NCI-H1417 (cell line): ENCODE data around the gene CTU2.

Experiments used
- DNase-seq, 3 experiments: peaks; one replicate each; lab custom pipeline; 2025; lab: John Stamatoyannopoulos, UW

The CTU2 gene

DNA sequence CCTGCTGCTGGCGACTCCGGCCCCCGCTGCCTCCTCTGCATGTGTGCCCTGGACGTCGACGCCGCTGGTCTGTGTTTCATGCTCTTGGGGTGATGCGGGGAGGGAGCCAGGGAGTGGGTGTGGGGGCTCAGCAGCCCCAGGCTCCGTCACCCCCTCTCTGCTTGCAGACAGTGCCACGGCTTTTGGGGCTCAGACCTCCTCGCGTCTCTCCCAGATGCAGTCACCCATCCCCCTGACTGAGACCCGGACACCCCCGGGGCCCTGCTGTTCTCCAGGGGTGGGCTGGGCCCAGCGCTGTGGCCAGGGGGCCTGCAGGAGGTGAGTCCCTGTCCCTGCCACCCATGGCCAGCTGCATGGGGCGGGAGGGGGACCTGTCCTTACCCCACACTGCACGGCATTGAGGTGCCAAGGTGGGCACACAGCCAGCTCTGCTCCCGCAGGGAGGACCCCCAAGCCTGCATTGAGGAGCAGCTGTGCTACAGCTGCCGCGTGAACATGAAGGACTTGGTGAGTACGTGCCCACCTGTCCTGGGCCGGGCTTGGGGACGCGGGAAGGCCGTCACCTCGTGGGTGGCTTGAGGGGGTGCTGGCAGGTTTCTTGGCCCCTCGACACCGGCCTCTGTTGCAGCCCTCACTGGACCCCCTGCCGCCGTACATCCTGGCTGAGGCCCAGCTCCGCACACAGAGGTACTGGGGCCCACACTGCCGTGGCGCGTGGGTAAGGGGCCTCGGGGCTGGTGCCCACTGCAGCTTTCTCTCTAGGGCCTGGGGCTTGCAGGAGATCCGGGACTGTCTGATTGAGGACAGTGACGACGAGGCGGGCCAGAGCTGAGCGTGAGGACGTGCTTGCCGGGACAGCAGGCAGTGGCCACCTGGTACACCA, 8.4 kb downstream of the CTU2 start:
- DNase-seq: no peak

DNA sequence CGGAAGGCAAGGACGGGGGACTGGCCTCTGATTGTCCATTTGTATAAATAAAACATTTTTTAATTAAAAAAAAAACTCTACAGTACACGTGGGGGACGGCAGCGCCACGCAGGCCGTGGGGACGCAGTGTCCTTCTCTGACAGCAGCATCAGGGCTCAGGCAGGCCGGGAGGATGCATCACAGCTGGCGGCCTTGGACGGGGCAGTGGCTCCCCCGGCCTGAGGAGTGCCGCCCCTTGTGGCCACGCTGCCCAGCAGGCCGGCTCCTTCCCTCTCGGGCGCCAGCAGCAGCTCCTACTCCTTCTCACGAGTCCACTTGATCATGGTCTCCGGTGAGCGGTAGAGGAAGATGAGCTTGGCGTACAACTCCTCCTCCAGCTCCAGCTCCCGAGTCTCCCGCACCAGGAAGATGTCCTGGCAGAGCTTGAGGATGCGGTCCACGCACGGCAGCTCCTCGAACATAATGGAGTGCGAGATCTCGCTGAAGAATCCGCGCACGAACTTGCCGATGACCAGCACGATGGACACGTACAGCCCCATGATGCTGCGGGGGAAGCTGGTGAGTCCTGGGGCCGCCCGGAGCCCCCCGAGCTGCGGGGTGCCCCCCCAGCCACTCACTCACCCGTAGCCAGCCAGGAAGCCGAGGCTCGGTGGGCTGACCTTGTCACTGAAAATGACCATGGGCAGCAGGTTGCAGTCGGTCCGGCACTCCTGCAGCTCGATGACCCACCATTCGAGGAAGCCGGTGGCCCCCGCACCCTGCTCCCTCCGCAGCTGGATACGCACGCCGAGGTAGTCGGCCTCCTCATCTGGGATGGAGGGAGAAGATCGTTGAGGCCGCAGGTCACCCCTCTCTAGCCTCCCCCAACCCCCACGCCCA, 9.2 kb downstream of the CTU2 start:
- no peak for DNase-seq

GRCh38 chr16:88716201-88716600, 9.9 kb downstream of the CTU2 start:
- no peak for DNase-seq

GRCh38 chr16:88716601-88717001, 10.3 kb downstream of the CTU2 start:
- no peak for DNase-seq

DNA sequence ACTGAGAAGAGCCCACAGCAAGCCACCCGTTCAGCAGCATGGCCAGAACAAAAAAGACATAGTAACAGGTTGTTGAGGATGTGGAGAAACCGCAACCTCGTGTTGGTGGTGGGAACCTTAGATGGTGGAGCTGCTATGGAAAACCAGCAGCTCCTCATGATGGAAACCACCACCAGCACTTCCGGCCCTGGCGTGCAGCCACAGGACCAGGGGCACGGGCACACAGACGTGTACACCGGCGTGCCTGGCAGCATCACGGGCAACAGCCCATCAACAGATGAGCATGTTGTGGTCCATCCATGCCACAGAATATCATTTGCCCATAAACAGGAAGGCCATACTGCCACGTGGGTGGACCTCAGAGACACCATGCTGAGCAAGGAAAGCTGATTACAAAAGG, 11.9 kb downstream of the CTU2 start:
- DNase-seq: no peak

- DNase-seq: no peak
Measured at GRCh38 chr16:88719267-88719932, 13.1 kb downstream of the CTU2 start.

DNA sequence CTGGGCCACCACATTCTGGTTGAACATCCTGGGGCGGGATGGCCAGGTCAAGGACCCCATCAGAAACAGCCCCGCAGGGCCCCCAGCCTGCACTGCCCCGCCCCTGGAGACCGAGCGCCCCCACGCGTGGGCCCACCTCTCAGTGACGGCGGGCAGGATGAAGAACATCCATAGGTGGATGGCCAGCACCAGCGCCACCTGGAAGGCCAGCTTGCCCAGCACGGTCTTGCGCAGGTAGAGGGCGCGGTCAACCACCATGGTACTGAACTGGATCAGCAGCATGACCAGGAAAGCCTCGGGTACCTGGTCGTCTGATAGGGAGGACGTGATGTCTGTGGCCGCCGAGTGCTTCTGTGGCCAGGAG, 13.6 kb downstream of the CTU2 start:
- no peak for DNase-seq

- no peak for DNase-seq
Measured at GRCh38 chr16:88720396-88720970, 14.2 kb downstream of the CTU2 start.

DNA sequence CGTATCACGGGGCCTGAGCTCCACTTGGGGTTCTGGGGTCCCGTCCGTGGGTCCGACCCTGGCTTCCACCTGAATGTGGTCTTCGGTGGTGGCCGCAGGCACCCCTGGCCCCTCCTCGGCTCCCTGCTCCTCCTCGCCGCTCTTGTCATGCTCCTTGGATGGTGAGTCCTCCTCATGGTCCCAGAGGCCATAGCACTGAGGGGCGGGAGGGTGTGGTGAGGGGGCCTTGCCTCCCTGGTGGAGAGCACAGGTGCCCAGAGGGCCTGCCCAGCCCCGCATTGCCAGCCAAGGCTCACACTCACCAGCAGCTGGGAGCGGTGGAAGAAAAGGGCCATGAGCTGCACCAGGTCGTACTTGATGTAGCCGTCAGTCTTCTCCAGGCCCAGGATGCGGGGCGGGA, 14.9 kb downstream of the CTU2 start:
- DNase-seq: no peak

DNA sequence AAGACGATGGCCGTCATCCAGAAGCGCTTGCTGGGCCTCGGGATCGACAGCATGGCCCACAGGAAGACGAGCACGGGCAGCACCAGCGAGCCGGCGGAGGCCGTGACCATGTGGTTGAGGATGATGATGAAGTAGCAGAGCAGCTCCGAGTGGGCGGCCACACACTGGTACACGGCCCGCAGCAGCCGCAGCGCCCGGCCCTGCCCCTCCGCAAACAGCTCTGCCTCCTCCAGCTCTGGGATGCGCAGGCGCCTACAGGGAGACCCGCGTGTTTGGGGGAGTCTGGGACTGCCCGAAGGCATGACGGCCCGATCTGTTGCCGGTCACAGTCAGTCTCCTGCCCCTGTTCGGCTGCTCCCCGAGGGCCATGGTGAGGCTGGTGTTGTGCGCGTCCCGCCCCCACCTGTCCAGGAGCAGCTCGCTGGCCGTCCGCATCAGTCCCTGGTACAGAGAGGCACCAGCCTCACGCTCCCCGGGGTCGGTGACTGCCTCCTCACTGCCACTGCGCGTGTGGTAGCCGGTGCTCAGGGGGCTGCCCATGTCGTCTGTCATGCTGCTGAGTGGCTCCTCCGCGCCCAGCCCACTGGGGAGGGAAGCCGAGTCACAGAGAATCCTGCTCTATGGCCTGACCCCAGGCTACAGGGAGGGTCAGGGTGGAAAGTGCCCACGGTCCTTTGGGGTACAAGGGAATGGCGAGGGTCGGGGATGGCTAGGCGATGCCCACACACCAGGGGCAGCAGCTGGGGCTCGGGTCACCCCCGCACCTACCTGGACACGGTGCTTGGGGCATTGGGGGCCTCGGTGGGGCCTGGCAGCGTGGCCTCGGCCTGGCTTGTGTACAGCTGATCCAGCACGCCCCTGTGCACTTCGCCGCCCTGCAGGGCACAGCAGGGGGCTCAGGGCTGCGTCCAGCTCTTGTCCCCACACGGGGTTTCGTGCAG, 15.8 kb downstream of the CTU2 start:
- DNase-seq: no peak

- DNase-seq: no peak
Measured at GRCh38 chr16:88722784-88723506, 16.6 kb downstream of the CTU2 start.

GRCh38 chr16:88723507-88723887, 17.2 kb downstream of the CTU2 start:
- DNase-seq: no peak

DNA sequence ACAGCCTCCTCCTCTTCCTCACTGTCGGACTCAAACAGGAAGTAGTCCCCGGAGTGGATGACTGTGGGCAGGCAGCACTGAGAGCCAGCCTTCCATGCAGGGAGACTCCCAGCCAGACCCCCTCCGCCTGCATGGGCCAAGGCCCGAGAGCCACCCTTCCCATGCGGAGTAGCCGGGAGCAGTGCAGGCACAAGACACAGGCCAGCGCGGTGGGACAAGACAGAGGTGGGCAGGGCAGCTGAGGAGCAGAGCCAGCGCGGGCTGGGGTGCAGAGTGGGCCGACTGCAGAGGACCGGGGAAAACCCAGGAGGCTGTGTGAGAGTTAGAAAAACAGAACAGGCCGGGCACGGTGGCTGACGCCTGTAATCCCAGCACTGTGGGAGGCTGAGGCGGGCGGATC, 17.6 kb downstream of the CTU2 start:
- no peak for DNase-seq

DNA sequence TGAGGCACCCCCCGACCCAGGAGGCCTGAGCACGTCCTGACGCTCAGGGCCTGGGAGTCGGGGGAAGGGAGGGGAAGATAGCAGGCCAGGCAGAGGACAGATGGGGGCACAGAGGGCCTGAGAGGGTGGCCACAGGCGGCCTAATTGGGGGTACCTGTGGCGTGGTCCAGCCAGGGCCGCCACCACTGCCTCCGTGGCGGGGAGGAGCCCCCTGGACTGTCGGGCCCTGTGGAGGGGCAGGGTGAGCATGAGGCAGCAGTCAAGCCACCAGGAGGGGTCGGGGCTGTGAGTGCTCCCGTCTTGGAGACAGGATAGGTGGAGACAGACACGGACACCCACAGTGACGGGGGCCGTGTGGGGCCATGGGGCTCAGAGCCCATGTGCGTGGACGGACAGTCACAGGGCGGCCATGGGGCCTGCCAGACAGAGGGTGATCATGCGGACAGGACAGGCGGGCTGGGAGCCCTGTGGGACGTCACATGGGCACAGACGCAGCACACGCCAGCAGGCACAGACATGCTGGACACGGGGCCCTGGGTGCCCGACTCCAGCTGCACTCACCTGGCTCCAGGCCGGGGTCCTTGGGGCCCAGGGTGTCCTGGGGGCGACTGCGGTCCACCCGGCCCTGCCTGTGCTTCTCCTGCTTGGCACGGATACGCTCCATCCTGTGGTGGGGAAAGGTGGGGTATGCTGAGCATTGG, 18.7 kb downstream of the CTU2 start:
- no peak for DNase-seq

DNA sequence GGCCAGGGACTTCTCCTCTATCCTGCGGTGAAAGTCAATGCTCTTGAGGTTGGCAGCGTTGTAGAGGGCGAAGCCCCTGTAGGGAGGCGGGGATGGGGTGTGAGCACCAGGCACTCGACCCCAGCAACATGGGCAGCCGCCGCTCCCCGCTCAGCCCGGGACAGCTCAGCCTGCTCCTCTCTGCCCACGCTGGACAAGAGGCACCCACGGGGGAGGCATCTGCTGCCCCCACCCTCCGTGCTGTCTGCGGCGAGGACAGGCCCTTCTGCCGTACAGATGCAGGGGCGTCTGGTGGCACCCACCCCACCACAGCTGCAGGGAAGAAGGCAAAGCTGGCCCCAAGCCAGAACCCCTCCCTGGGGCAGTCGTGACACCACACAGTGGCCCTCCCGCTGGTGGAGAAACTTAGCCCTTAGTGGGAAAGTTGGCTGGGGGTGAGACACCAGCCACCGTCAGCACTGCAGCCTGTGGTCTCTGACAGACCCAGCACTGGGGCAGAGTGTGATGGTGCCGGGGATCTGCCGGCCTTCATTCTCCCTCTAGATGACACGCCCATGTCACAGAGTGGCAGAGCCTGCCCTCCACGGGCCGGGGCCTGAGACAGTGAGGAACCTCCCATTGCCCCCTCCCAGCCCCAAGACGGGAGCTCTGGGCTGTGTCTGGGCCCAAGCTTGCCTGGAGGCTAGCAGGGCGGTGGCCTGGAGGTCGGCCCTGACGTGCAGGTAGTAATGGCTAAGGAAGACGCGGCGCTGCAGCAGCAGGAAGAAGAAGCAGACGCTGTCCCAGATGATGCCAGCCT, 19.5 kb downstream of the CTU2 start:
- DNase-seq: peak in 2 of 3 experiments; percentile 31 to 44

DNA sequence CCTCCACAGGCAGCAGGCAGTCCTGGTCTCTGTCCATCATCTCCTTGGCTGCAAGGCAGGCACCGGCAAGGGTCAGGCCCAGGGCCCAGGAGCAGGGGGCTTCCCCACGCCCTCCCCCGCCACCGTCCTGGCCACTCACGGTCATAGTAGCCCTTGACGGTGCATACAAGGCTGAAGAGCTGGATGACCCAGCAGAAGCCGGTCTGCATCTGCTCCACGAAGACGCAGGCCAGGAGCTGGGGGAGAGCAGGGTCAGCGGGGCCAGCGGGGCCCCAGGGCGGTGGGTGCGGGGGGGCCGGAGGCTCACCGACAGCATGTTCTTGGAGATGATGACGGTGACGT, 20.1 kb downstream of the CTU2 start:
- no peak for DNase-seq

DNA sequence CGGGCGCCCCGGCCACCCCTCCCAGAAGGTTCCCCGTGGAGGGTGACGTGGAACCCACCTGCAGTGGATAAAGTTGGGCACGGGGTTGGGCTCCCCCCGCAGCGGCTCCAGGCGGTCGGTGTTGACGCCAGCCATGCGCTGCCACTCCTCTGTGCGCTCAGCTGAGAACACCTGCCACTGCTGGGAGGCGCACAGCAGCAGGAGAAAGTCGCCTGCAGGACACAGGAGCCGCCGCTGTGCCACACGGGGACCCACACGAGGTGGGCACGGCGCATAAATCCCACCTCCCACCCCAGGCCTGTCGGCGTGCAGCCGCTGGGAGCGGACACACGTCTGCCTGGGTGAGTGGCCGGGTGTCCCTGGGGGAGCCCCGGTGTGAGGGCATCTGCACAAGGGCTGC, 20.7 kb downstream of the CTU2 start:
- peak; percentile 6 to 66 (median 49) for DNase-seq

DNA sequence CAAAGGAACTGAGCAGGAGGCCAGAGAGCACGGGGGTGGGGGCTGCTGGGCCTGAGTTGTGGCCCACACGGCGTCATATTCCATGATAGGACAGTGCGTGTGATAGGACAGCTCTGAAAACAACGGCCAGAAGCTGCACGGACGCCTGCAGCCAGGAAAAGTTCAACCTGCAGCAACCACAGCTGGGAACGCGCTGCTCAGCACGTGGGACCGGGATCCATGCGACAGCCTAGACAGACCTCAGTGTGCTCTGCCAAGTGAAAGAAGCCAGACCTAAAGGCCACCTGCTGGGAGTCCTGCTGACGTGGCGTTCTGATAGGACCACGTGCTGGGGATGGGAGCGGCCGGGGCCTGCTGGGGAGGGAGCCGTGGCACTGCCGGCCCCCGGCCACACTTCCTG, 21.6 kb downstream of the CTU2 start:
- peak; percentile 3 to 69 (median 46) for DNase-seq
